SK-N-SH (cell line): ENCODE measurements around the gene ADCK1. TPM values are rescaled to one million over a fixed set of nuclear protein-coding genes. Genes with fewer than 3 reads are reported as not detected.

Experiments used
- CTCF ChIA-PET: fragments of 300-600, 350-600 bp; formaldehyde crosslinking; extraction: SDS; loops from one replicate; lab custom pipeline; 2021; lab: Yijun Ruan, JAX
- POLR2A ChIA-PET: fragments of 350-600 bp; sonication (Branson Sonifier 250); formaldehyde crosslinking; extraction: SDS; loops from one replicate; lab custom pipeline; 2020; ENCODE audit warnings: antibody characterized with exemption, inconsistent platforms; lab: Yijun Ruan, JAX
- DNase-seq: peaks from one replicate; pipeline ENCODE4 v3.0.0; 2012
- H2AFZ ChIP-seq: fragments of 200-600 bp; sonication (generic); 2 replicates; pipeline ENCODE4 v1.8.1; 2016; ENCODE audit warnings: antibody characterized with exemption, mild to moderate bottlenecking, low read depth
- H3F3A ChIP-seq: fragments of 200-600 bp; sonication (generic); replicated peaks from 2 replicates; pipeline ENCODE3; 2016; ENCODE audit warnings: antibody characterized with exemption, mild to moderate bottlenecking; ENCODE audit not compliant: insufficient read depth
- H3K27ac ChIP-seq, 2 experiments: fragments of 200-500 bp in 1 of 2; fragments of 200-600 bp in 1 of 2; sonication (Bioruptor generic) in 1 of 2; sonication (generic), shearing (Covaris generic) in 1 of 2; 2 replicates each; pipeline versions ENCODE4 v1.5.1 to v1.6.1; 2014 to 2016; ENCODE audit warnings: low read depth in 2 of 2, inconsistent platforms in 1 of 2, low read length in 1 of 2, mild to moderate bottlenecking in 1 of 2, mixed read lengths in 1 of 2
- H3K27me3 ChIP-seq: fragments of 200-600 bp; sonication (generic), shearing (Covaris generic); 2 replicates; pipeline ENCODE4 v1.6.1; 2016; ENCODE audit warnings: mixed run types; ENCODE audit not compliant: insufficient read depth
- H3K36me3 ChIP-seq, 2 experiments: fragments of 200-500 bp in 1 of 2; fragments of 200-600 bp in 1 of 2; sonication (Bioruptor generic) in 1 of 2; sonication (generic) in 1 of 2; replicated peaks in 1 of 2; 2 replicates each; pipeline versions ENCODE3 to v1.5.1; 2014 to 2016; ENCODE audit warnings: low read length in 1 of 2, mild to moderate bottlenecking in 1 of 2; ENCODE audit not compliant: insufficient read depth in 2 of 2, control insufficient read depth in 1 of 2
- H3K4me1 ChIP-seq, 2 experiments: fragments of 200-500 bp in 1 of 2; fragments of 200-600 bp in 1 of 2; sonication (Bioruptor generic) in 1 of 2; sonication (generic), shearing (Covaris generic) in 1 of 2; 2 replicates each; pipeline versions ENCODE4 v1.5.1 to v1.6.1; 2014 to 2016; ENCODE audit warnings: low read depth in 1 of 2, low read length in 1 of 2, mixed run types in 1 of 2; ENCODE audit not compliant: insufficient read depth in 2 of 2, control insufficient read depth in 1 of 2
- H3K4me2 ChIP-seq: fragments of 200-600 bp; sonication (generic), shearing (Covaris generic); 2 replicates; pipeline ENCODE4 v1.6.1; 2017; ENCODE audit warnings: mixed run types
- H3K4me3 ChIP-seq, 2 experiments: fragments of 200-500 bp in 1 of 2; fragments of 200-600 bp in 1 of 2; sonication (Bioruptor generic) in 1 of 2; sonication (generic), shearing (Covaris generic) in 1 of 2; 2 replicates each; pipeline versions ENCODE4 v1.5.1 to v1.8.1; 2014 to 2016; ENCODE audit warnings: low read depth in 2 of 2, inconsistent platforms in 1 of 2, low read length in 1 of 2, mild to moderate bottlenecking in 1 of 2, mixed read lengths in 1 of 2, moderate library complexity in 1 of 2
- H3K79me2 ChIP-seq: fragments of 200-600 bp; sonication (generic); 2 replicates; pipeline ENCODE4 v1.8.1; 2017; ENCODE audit warnings: mild to moderate bottlenecking; ENCODE audit not compliant: insufficient read depth
- H3K9ac ChIP-seq: fragments of 200-600 bp; sonication (generic); 2 replicates; pipeline ENCODE4 v1.6.1; 2017; ENCODE audit warnings: mixed run types
- H3K9me2 ChIP-seq: fragments of 200-600 bp; sonication (generic); 2 replicates; pipeline ENCODE4 v1.6.1; 2017; ENCODE audit warnings: mixed run types
- H3K9me3 ChIP-seq: fragments of 200-600 bp; sonication (generic); 2 replicates; pipeline ENCODE4 v1.6.1; 2017; ENCODE audit warnings: mixed run types, mild to moderate bottlenecking, moderate library complexity
- H4K20me1 ChIP-seq: fragments of 200-600 bp; sonication (generic); 2 replicates; pipeline ENCODE4 v1.6.1; 2017; ENCODE audit warnings: mild to moderate bottlenecking, mixed run types; ENCODE audit not compliant: insufficient read depth
- EZH2phosphoT487 ChIP-seq: fragments of 200-600 bp; sonication (generic); IDR thresholded peaks from 2 replicates; pipeline ENCODE4 v1.6.1; 2017; ENCODE audit warnings: low read depth, mixed run types, mild to moderate bottlenecking, antibody characterized with exemption, moderate library complexity, borderline replicate concordance
- GABPA ChIP-seq: IDR thresholded peaks from 2 replicates; pipeline ENCODE4 v1.4.0; 2012; ENCODE audit warnings: low read depth, mild to moderate bottlenecking
- GATA2 ChIP-seq: sonication (generic); formaldehyde crosslinking; IDR thresholded peaks from 2 replicates; pipeline ENCODE4 v1.5.0; 2020; ENCODE audit warnings: mild to moderate bottlenecking, missing genetic modification reagents
- NFIC ChIP-seq: IDR thresholded peaks from 2 replicates; pipeline ENCODE4 v1.4.0; 2012; ENCODE audit warnings: borderline replicate concordance
- NRF1 ChIP-seq: IDR thresholded peaks from 2 replicates; pipeline ENCODE4 v1.6.1; 2012; ENCODE audit warnings: low read depth, mild to moderate bottlenecking, low read length
- RXRA ChIP-seq: IDR thresholded peaks from 2 replicates; pipeline ENCODE4 v1.4.0; 2012; ENCODE audit warnings: low read depth, mild to moderate bottlenecking, borderline replicate concordance
- TEAD4 ChIP-seq: IDR thresholded peaks from 2 replicates; pipeline ENCODE4 v1.4.0; 2012; ENCODE audit warnings: mild to moderate bottlenecking, borderline replicate concordance; ENCODE audit not compliant: insufficient read depth
- YY1 ChIP-seq: IDR thresholded peaks from 2 replicates; pipeline ENCODE4 v1.4.0; 2012; ENCODE audit warnings: low read depth, mild to moderate bottlenecking
- WGBS: methylation state at CpG from one replicate; pipeline ENCODE4 v1.1.6; 2017; ENCODE audit warnings: low lambda C conversion rate; 5-methylcytosine and 5-hydroxymethylcytosine counted together
- polyA plus RNA-seq, 3 experiments: library from polyadenylated mRNA; depleted of rRNA; stranded (reverse); fragments of >200 nt; gene quantifications; 2 replicates each; pipeline ENCODE4 v1.2.3, GENCODE V29; 2012
- TF ChIP-seq, protein P1 (sequence below): IDR thresholded peaks from 2 replicates; pipeline ENCODE4 v1.4.0; 2012; ENCODE audit warnings: low read depth, borderline replicate concordance
- TF ChIP-seq, protein P2 (sequence below): fragments of 200-600 bp; sonication (generic); IDR thresholded peaks from 2 replicates; pipeline ENCODE4 v1.6.1; 2017; ENCODE audit warnings: antibody characterized with exemption, mild to moderate bottlenecking, moderate library complexity
- TF ChIP-seq, protein P3 (sequence below): IDR thresholded peaks from 2 replicates; pipeline ENCODE4 v1.4.0; 2012; ENCODE audit warnings: low read depth, borderline replicate concordance
- TF ChIP-seq, protein P4 (sequence below): fragments of 150-350 bp; IDR thresholded peaks from 2 replicates; pipeline ENCODE4 v1.6.1; 2016; ENCODE audit warnings: mild to moderate bottlenecking, low read depth, low read length
- TF ChIP-seq, protein P5 (sequence below): fragments of 150-350 bp; IDR thresholded peaks from 2 replicates; pipeline ENCODE4 v1.6.1; 2017; ENCODE audit warnings: antibody characterized with exemption, low read length, low read depth, borderline replicate concordance
- TF ChIP-seq, protein P6 (sequence below): IDR thresholded peaks from 2 replicates; pipeline ENCODE4 v1.4.0; 2012; ENCODE audit warnings: low read depth

Gene ADCK1
- polyA plus RNA-seq, 1 of the 3 experiments (the other 2 are of a cell fraction), result 11.4 TPM

DNA sequence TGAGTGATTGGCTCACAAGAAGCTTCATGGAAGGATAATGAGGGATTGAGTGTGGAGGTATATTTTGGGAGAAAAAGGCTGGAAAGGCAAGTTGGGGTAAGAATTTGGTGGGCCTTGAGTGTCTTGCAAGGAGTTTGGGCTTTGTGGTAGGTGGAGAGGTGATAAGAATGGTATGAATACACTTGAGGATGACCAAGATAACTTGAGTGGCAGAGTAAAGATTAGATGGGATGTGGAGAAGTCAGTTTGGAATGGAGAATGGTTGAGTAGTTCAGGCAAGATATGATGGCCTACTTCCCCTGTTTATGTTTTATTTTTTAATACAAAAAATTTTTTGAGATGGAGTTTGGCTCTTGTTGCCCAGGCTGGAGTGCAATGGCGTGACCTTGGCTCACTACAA is 9.1 kb downstream of the ADCK1 start:
- Histone ChIP-seq H3K27ac (no peak overlapping the region), H3K4me1 (no peaks in the 10 kb centered on the region), H3K4me3 (no peak overlapping the region), H4K20me1 (no peaks in the 10 kb centered on the region), H3K9me3 (no peaks in the 10 kb centered on the region), H3F3A (no peaks in the 10 kb centered on the region), H3K27me3 (no peaks in the 10 kb centered on the region), H3K79me2 (no peaks in the 10 kb centered on the region), H3K9me2 (no peaks in the 10 kb centered on the region), H2AFZ (no peak overlapping the region), H3K36me3 (no peaks in the 10 kb centered on the region), H3K9ac (no peak overlapping the region), H3K4me2 (no peak overlapping the region)
- no peak for TF ChIP-seq TEAD4
- no peak for TF ChIP-seq NRF1
- TF ChIP-seq, protein P1, sequence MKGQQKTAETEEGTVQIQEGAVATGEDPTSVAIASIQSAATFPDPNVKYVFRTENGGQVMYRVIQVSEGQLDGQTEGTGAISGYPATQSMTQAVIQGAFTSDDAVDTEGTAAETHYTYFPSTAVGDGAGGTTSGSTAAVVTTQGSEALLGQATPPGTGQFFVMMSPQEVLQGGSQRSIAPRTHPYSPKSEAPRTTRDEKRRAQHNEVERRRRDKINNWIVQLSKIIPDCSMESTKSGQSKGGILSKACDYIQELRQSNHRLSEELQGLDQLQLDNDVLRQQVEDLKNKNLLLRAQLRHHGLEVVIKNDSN, result no peak
- TF ChIP-seq, protein P2, sequence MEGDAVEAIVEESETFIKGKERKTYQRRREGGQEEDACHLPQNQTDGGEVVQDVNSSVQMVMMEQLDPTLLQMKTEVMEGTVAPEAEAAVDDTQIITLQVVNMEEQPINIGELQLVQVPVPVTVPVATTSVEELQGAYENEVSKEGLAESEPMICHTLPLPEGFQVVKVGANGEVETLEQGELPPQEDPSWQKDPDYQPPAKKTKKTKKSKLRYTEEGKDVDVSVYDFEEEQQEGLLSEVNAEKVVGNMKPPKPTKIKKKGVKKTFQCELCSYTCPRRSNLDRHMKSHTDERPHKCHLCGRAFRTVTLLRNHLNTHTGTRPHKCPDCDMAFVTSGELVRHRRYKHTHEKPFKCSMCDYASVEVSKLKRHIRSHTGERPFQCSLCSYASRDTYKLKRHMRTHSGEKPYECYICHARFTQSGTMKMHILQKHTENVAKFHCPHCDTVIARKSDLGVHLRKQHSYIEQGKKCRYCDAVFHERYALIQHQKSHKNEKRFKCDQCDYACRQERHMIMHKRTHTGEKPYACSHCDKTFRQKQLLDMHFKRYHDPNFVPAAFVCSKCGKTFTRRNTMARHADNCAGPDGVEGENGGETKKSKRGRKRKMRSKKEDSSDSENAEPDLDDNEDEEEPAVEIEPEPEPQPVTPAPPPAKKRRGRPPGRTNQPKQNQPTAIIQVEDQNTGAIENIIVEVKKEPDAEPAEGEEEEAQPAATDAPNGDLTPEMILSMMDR, result no peak
- TF ChIP-seq NFIC, result no peak
- TF ChIP-seq GATA2, result no peak
- TF ChIP-seq, protein P3, sequence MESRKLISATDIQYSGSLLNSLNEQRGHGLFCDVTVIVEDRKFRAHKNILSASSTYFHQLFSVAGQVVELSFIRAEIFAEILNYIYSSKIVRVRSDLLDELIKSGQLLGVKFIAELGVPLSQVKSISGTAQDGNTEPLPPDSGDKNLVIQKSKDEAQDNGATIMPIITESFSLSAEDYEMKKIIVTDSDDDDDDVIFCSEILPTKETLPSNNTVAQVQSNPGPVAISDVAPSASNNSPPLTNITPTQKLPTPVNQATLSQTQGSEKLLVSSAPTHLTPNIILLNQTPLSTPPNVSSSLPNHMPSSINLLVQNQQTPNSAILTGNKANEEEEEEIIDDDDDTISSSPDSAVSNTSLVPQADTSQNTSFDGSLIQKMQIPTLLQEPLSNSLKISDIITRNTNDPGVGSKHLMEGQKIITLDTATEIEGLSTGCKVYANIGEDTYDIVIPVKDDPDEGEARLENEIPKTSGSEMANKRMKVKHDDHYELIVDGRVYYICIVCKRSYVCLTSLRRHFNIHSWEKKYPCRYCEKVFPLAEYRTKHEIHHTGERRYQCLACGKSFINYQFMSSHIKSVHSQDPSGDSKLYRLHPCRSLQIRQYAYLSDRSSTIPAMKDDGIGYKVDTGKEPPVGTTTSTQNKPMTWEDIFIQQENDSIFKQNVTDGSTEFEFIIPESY, result no peak
- TF ChIP-seq YY1, result no peak
- TF ChIP-seq, protein P4, sequence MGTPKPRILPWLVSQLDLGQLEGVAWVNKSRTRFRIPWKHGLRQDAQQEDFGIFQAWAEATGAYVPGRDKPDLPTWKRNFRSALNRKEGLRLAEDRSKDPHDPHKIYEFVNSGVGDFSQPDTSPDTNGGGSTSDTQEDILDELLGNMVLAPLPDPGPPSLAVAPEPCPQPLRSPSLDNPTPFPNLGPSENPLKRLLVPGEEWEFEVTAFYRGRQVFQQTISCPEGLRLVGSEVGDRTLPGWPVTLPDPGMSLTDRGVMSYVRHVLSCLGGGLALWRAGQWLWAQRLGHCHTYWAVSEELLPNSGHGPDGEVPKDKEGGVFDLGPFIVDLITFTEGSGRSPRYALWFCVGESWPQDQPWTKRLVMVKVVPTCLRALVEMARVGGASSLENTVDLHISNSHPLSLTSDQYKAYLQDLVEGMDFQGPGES, result no peak
- TF ChIP-seq, protein P5, sequence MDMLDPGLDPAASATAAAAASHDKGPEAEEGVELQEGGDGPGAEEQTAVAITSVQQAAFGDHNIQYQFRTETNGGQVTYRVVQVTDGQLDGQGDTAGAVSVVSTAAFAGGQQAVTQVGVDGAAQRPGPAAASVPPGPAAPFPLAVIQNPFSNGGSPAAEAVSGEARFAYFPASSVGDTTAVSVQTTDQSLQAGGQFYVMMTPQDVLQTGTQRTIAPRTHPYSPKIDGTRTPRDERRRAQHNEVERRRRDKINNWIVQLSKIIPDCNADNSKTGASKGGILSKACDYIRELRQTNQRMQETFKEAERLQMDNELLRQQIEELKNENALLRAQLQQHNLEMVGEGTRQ, result no peak
- TF ChIP-seq EZH2phosphoT487, result no peak
- no peak for TF ChIP-seq RXRA
- TF ChIP-seq, protein P6, sequence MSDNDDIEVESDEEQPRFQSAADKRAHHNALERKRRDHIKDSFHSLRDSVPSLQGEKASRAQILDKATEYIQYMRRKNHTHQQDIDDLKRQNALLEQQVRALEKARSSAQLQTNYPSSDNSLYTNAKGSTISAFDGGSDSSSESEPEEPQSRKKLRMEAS, result no peak
- TF ChIP-seq GABPA, result no peak
- DNase-seq, result no peak
- ChIA-PET CTCF (interaction anchor here (1.6 kb wide), 1 partner anchor 54 kb away, joined by 3 read pairs; no protein-coding TSS in a partner anchor), POLR2A (interaction anchor here (0.9 kb wide), 1 partner anchor 9 kb away, joined by 3 read pairs; the partner anchor contains the start of gene ADCK1)
- 93% methylated on average over 1 of the region's 1 CpG for WGBS
